ENCODE results near the gene PIM2.

- no peak for TF ChIP-seq CTCF (IDR thresholded peaks at IDR 0.05)
- TF ChIP-seq POLR2A (IDR thresholded peaks at IDR 0.05) = no peak
- TF ChIP-seq POLR2AphosphoS5 (IDR thresholded peaks at IDR 0.05) = no peak
Observed at GRCh38 chrX:48909703-48910294, 9.0 kb downstream of the PIM2 start.

All from gastroesophageal sphincter (tissue), 3 donors.